HG03045 (cell line): Measurements from ENCODE around the gene ITPK1.
"Not testable (repeated sequence)": the region's sequence is repeated elsewhere in the genome, so short reads cannot be mapped to it uniquely, and the experiment has no call there.

Experiments used
- ATAC-seq: cut with Tn5 transposase; IDR thresholded peaks from one replicate; pipeline ENCODE4 v1.9.1; 2021; ENCODE audit warnings: mild to moderate bottlenecking, moderate library complexity; ENCODE audit not compliant: unreplicated experiment

Gene ITPK1

DNA sequence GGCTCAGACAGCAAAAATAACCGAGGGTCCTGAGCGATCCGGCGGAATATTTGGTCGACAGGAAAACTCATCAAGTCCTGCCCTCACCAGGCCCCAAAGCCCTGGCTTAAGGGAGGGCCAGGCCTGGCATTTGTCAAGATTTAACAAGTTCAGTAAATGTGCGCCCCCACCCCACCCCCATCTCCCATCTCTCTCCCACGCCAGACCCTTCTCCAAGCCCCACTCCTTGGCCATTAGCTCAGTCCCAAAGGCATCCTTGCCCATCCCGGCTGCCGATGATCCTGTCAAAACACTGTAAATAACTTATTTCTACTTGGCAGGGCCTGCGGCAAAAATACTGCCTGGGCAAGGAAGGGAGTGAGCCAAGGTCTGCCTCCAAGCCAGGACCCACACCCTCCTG lies 52.8 kb downstream of the ITPK1 start:
- ATAC-seq, result no peak

DNA sequence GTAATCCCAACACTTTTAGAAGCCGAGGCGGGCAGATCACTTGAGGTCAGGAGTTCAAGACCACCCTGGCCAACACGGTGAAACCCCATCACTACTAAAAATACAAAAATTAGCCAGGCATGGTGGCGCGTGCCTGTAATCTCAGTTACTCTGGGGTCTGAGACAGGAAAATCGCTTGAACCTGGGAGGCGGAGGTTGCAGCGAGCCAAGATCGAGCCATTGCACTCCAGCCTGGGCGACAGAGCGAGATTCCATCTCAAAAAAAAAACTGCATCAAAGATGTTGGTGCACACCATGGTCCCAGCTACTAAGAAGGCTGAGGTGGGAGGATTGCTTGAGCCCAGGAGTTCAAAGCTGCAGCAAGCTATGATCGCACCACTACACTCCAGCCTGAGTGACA lies 53.7 kb downstream of the ITPK1 start:
- ATAC-seq, result not testable (repeated sequence)

DNA sequence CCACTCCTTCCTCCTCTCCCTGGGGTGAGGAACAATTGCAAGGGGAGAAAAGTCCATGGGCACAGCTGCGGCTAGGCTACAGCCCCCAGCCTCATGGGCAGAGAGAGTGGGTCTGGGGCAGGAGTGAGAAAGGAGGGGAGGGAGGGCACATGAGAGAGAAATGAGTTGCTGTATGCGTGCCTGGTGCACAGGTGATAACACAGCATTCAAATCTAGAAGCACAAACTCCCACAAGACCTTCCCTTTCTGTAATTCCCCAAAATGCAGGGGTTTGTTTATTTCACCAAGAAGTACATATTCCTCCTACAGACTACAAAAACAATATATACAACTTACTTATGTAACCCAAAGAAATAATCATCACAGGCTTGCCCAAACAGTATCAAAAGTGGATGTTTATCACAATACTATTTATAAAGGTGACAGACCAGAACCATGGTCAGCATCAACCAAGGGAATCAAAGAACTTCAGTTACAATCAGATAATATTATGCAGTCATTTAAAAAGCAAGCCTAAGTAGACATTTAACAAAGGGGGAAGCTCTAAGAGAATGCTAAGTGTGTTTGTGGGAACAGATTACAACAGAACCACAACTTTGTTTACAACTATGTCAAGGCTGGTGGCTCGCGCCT lies 54.2 kb downstream of the ITPK1 start:
- no peak for ATAC-seq

DNA sequence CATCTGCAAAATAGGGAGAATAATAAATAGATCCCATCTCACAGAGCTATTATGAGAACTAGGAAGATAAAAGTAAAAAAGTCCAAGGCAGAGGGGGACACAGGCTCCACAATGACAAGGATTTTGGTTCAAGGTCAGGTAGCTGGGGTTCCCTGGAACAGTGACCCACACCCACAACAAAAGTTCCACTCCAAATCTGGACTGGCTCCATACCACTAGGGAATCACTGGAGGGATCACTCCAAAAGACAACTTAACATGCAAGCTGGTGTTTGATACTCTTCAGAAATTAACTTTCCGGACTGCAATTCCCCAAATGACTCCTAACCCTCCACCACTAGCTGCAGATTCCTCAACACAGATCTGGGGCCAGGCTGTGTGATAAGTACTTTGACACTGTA lies 54.9 kb downstream of the ITPK1 start:
- ATAC-seq, result no peak

DNA sequence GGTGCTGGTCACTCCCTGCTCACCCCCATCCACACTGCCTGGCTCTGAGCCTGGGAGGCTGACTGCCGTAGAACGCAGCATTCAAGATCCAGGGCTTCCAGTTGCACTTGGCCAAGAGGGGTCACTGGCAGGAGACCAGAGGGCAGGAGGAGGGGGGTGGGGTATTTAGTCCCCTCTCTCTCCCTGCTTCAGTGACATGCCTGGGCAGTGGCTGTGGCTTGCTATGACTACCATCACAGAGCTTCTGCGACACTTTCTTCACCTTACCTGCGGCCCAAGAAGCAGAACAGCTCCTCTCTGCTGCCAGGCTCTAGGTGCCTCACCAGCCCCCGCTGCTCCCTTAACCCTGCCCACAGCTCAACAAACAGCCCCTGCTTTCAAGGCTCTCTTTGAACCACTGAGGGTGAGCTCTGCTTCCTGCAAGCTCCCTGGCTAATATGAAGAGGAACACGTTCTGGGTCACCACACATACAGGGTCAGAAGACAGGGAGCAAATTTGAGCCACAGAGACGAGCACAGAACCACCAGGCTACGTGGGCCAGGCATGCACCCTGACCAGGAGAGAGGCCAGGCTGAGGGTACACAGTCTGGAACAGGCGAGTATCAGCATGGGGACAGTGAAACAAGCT lies 55.7 kb downstream of the ITPK1 start:
- no peak for ATAC-seq

DNA sequence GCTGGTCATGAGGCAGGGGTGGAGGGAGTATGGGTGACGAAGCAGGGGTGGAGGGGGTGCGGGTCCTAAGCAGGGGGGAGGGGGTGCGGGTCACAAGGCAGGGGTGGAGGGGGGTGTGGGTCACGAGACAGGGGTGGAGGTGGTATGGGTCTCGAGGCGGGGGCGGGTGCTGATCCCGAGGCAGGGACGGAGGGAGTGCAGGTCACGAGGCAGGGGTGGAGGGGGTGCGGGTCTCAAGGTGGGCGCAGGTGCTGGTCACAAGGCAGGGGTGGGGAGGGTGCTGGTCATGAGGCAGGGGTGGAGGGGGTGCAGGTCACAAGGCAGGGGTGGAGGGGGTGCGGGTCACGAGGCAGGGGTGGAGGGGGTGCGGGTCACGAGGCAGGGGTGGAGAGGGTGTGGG lies 56.5 kb downstream of the ITPK1 start:
- ATAC-seq, result no peak

DNA sequence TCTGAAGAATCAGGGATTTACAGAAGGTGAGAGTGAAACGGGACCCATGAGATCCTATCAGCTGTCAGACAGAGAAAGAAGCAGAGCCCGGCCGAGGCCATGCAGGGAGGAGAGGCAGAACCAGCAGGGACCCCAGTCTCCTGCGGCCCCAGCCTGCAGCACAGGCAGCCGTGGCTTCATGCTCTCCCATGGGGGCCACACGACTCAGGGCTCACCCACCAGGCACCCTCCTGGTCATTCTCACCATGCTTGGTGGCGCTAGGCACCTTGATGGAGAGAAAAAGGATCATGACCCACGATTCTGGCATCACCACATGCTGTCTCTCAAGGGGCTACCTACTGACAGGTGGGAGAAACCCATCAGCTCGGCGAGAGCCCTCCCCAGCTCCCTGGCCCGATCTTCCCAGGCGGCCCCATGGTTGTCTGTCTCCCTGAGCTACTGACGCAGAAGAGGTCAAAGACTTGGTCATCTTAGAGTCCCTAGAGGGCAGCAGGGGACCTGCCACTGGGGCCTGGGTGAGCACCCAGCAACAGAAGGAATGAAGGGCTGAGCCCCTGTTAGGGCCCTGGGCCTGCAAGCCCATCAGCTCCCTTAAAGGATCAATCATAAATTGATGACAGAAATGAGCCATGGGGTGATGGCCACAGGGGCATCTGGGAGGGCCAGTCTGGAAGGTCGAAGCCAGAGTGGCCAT lies 58.0 kb downstream of the ITPK1 start:
- ATAC-seq, result no peak

DNA sequence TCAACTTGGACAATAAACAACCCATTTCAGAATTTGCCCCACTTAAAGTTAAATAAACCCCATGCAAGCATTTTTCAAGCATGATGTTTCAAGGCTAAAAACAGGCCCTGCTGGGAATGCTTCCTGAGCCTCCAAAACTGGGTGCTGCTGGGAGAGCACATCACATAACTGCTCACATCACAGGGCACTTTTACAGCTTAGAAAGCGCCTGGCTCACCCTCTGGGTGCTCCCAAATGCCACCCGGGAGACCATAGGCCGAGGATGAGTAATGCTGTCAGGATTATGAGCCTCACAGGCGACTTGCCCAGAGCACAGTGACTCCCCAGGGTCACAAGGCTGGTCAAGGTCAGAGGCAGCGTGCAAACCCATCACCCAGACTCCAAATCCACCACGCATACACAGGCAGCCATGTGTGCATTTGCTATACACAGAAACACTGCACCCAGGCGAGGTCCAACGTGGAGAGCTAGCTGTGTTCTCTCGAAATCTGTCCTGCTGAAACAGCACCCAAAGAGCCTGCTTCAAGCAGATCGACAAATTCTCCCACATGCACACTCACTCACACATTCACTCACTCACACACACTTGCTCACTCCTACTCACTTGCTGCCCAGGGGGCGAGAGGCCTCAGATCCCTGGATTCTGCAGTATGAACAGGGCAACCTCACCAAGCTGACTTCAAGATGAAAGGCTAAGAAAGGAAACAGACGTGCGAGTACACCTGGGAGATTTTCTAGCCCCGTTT lies 58.7 kb downstream of the ITPK1 start:
- no peak for ATAC-seq

DNA sequence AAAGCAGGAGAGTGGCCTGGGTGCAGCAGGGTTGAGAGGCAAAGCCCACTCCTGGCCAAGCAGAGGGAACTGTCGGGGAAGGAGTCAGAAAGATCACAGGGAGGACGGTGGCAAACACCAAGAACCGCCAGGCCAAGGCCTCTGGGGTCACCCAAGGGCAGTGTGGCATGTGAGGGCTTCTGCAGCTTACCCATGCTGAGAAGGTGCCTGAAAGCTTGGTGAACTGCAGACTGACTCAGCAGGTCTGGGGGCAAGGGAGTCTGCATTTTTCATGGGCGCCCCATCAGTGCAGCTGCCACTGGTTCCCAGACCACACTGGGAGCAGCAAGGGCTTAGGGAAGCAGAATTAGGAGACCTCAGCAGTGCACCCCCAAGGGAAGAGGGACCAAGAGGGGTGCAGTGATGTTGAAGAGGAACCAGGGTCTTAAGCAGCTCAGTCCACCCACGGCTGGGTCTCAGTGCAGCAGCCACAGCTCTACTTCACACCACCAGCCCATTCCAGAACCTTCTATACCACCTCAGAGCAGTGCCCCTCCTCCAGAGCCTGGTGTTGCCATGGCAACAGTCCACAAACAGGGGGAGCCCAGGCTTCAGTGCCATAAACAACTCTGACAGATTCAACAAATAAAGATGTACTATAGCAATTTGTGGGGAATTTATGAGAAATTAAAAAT lies 59.4 kb downstream of the ITPK1 start:
- no peak for ATAC-seq

DNA sequence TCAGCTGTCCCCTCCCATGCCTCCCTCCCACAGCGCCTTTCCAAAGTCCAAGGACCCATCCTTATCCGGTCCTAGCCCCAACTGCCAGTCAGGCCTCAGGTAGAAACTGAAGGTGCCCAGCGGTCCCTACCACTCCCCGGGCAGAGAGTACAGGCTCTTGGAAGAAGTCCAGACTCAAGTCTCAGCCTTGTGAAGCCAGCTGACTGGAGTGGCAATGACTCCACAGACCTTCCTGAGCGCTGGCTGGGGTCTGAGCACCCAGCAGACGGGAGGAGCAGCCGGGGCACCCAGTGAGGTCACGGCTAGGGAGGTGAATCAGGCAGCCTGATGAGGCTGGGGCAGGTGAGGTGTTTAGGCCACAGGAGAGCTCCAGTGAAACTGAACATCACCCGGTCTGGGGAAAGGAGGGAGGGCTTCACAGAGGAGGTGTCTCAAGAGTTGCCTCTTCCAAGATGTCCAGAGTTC lies 60.0 kb downstream of the ITPK1 start:
- no peak for ATAC-seq

DNA sequence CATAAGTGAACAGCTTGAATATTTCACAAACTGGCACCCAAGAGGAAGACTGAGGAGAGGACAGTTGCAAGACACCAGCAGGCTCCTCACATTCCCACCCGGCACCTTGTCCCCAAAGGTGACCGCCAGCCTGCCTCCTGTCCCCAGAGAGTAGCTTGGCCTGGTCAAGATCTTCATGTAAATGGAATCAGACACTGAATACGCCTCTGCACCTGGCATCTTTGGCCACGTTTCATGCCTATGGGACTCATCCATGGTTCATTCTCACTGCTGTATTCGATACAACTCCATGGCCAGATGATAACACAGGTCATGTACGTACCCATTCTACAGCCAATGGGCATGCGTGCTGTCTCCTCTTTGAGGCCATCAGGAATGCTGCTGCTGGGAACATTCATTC lies 60.8 kb downstream of the ITPK1 start:
- ATAC-seq, result no peak

DNA sequence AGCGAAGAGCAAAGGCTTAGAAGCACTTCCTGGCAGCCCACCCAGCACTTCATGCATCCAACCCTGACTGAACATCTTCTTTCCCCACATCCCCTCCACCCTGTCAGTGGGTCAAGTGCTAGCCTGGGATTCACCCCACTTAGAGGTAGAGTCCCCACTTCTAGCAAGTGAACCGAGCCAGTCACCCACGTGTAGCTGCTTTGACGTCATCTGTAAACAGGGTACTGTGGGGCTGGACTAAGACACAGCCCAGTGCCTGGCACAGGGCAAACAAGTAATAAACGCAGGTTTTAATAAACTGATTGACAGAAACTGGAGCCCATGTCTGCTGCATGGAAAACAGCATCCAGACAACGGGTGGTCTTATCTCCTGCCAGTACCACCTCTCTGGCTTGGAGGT lies 61.7 kb downstream of the ITPK1 start:
- ATAC-seq, result no peak

DNA sequence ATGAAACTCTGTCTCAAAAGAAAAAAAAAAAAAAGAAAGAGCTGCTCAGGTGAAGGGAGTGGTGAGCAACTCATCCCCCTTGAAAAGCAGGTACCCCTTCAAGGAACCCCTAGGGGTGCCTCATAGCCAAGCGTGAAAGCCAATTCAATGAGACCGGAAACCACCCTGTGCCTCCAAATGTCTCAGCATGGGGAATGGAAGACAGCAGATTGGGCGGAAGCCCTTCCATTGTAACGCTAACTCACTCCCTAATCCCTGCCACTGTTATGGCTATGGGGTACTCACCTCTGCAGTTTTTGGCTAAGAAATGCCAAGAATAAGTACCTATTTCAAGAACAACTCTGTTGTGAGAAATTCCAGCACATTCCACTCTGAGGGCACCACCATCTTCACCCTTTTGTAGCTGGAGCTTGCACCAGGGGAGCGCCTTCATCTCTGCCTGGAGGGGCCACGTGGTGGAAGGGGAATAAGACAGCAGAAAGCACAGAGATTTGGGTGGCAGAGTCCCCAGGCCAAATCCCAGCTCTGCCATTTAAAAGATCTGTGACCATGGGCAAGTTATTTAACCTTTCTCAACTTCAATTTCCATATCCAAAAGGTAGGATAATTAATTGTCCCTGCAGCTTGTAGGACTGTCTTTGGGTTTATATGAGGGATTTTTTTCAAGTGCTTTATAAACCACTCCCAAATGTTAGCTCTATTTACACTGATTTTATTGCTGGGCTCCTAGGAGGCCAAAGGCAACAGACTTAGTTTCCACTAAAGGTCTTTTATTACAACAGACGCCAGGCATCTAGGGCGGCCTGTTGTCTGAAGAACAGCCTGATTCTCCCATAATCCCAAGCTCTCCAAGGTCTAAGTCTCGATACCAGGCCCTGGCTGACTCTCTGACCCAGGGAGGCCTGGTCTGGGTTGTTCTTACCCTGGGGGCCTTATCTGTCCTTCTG lies 63.9 kb downstream of the ITPK1 start:
- no peak for ATAC-seq

DNA sequence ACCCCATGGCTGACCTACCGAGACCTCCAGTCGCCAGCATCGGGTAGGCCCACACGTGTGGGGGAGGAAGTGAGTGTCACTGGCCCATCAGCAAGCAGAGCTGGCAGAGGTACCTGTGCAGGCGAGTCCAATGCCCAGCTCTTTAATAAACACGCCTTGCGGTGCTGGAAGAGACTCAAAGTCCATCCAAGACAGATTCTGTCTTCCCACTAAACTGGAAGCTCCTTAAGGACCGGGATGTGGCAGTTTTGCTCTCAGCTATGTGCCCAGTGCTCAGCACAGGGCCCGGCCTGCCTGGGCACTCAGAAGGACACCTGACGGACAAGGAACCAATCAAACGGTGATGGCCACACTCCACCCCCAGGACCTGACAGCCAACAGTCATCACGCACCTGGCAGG lies 65.0 kb downstream of the ITPK1 start:
- no peak for ATAC-seq

DNA sequence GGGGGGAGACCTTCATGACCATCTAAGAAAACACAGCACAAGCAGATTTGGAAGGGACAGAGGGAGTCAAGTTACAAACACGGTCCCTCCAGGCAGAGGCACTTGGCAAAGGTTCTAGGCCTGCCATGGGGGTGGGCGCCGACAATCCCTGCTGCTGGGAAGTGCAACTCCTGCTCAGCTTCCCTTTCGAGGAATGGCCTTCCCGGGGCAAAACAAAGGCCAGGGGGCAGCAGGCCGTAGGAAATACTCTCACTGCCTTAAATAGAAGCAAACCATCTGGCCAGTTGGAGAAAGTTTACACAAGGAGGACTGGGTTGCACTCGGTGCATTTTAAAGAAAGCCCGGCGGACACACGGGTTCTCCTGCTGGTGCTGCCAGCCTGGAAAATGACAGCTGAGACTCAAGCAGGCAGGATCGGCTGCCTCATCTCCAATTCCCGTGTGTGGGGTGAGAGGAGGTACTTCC lies 65.8 kb downstream of the ITPK1 start:
- ATAC-seq, result no peak

DNA sequence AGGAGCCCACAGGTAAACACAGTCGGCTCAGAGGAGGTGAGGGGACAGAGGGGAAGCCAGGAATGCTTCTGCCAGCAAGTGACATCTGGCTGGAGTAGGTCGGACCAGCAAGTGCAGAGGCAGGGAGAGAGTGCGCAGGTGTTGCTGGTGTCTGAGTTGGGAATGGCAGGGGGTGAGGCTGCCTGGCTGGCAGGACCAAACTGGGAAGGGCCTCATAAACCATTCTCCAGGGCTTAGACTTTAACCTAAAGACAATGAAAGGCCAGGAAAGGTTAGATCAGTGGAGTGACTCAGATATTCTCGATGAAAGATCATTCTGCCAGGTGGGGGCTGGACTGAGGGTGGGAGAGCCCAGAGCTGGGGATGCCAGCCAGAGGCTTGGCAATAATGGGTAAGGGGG lies 66.4 kb downstream of the ITPK1 start:
- no peak for ATAC-seq

DNA sequence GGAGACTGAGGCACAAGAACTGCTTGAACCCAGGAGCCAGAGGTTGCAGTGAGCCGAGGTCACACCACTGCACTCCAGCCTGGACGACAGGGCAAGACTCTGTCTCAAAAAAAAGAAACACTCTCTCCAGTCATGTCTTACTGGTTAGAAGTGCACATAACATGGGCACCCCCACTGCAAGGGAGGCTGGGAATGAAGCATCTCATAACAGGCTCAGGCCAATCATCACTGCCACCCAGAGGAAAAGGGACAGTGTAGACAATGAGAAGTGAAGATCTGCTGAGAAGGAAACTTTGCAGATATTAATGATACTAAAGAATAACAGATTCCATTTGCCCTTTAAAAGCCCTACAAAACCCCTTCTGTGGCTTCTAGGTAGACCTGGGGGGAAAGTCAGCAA lies 66.9 kb downstream of the ITPK1 start:
- ATAC-seq, result no peak

DNA sequence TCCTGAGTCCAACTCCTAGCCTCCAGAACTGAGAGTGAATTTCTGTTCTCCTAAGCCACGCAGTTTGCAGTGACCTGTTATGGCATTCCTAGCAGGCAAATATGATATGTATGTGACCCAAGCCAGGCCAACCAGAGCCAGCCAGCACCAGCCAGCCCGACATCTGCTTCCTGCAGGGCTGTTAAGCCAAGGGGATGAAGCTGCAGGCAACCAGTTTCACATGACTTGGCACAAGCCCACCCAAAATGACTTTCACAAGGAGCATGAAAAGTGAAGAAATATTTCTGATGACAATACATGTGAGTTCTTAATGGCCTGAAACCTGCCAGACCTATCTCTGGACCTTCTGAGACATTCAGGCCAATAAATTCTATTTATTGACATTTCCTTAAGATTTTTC lies 68.1 kb downstream of the ITPK1 start:
- no peak for ATAC-seq

DNA sequence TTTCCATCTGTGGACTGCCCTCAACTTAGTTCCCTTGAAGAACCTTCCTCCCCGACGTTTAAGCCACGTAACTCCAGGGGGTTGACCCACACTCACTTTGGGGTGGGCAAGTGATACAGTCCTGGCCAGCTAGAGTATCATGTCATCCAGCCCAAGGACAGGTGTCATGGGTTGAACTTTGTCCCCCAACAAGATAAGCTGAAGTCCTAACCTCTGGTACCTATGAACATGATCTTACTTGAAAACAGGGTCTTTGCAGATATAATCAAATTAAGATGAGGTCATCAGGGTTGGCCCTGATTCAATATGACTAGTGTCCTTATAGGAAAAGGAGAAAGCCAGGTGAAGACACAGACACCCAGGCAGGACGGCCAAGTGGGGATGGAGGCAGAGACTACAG lies 68.6 kb downstream of the ITPK1 start:
- no peak for ATAC-seq

DNA sequence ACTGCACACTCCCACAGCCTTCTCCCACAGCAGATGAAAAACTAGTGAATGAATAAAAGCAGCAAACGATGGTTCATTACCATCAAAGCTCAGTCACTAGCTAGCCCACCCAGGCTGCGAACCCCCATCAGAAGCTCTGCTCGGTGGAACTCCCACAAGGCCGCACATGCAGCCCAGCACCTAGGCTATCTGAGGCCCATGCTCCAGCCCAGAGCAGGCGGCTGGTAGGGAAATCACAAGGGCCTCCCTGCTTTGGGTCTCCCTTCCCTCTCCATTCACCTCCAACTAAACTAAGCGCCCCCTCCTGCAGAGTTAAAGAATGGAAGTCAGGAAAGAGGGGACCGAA lies 69.0 kb downstream of the ITPK1 start:
- no peak for ATAC-seq
